Subcutaneous abdominal adipose tissue (tissue), 5 donors: ENCODE data around the gene SSBP3.

Source experiments
- H3K27ac ChIP-seq: one replicate; pipeline ENCODE4 v1.7.0; 2013; ENCODE audit warnings: low read depth, mild to moderate bottlenecking, inconsistent platforms, low read length, moderate library complexity
- H3K27me3 ChIP-seq, 5 donors: one replicate each; pipeline ENCODE4 v1.7.0; 2013; ENCODE audit warnings: low read length in 5 of 5, inconsistent platforms in 1 of 5; ENCODE audit not compliant: control insufficient read depth in 5 of 5, insufficient read depth in 4 of 5
- H3K36me3 ChIP-seq, 5 donors: one replicate each; pipeline ENCODE4 v1.7.0; 2013; ENCODE audit warnings: low read length in 5 of 5; ENCODE audit not compliant: control insufficient read depth in 5 of 5, insufficient read depth in 5 of 5
- H3K4me1 ChIP-seq, 5 donors: one replicate each; pipeline ENCODE4 v1.7.0; 2013; ENCODE audit warnings: low read length in 5 of 5, mild to moderate bottlenecking in 3 of 5, moderate library complexity in 1 of 5; ENCODE audit not compliant: control insufficient read depth in 5 of 5, insufficient read depth in 5 of 5
- H3K4me3 ChIP-seq, 5 donors: one replicate each; pipeline ENCODE4 v1.7.0; 2013; ENCODE audit warnings: low read length in 5 of 5, low read depth in 1 of 5
- H3K9ac ChIP-seq, 5 donors: one replicate each; pipeline ENCODE4 v1.7.0; 2013; ENCODE audit warnings: low read length in 5 of 5, mild to moderate bottlenecking in 4 of 5, moderate library complexity in 3 of 5
- H3K9me3 ChIP-seq, 5 donors: one replicate each; pipeline ENCODE4 v1.7.0; 2013; ENCODE audit warnings: low read length in 5 of 5; ENCODE audit not compliant: control insufficient read depth in 5 of 5
- donor health status: healthy.
- donor health status: healthy.
- donor health status: healthy.
- donor health status: healthy.
- donor health status: healthy.

The SSBP3 gene

GRCh38 chr1:54367613-54368012, 38.6 kb downstream of the SSBP3 start:
- no peak overlapping the region for H3K27ac ChIP-seq
- no peak overlapping the region for H3K4me3 ChIP-seq
- H3K9ac ChIP-seq = no peak overlapping the region
- H3K36me3 ChIP-seq = peaks cover 0 to 9% (median 0%) of the 10 kb centered on the region in 5 donors
- H3K4me1 ChIP-seq = peaks cover 0 to 17% (median 4%) of the 10 kb centered on the region in 5 donors
- H3K9me3 ChIP-seq = no peaks in the 10 kb centered on the region
- H3K27me3 ChIP-seq = no peaks in the 10 kb centered on the region

- Histone ChIP-seq H3K9ac (no peak overlapping the region), H3K4me3 (no peak overlapping the region), H3K36me3 (peaks cover 0 to 9% (median 0%) of the 10 kb centered on the region in 5 donors), H3K27me3 (no peaks in the 10 kb centered on the region), H3K27ac (no peak overlapping the region), H3K9me3 (no peaks in the 10 kb centered on the region), H3K4me1 (peaks cover 0 to 5% (median 2%) of the 10 kb centered on the region in 5 donors)
Measured at GRCh38 chr1:54365847-54366246, 40.3 kb downstream of the SSBP3 start.

- H3K4me3 ChIP-seq = no peak overlapping the region
- H3K27ac ChIP-seq = no peak overlapping the region
- peaks cover 0 to 5% (median 2%) of the 10 kb centered on the region in 5 donors for H3K4me1 ChIP-seq
- peaks cover 0 to 9% (median 0%) of the 10 kb centered on the region in 5 donors for H3K36me3 ChIP-seq
- no peaks in the 10 kb centered on the region for H3K27me3 ChIP-seq
- no peak overlapping the region for H3K9ac ChIP-seq
- no peaks in the 10 kb centered on the region for H3K9me3 ChIP-seq
Measured at GRCh38 chr1:54365398-54365797, 40.8 kb downstream of the SSBP3 start.

- H3K4me3 ChIP-seq = no peak overlapping the region
Measured at GRCh38 chr1:54364995-54365394, 41.2 kb downstream of the SSBP3 start.

GRCh38 chr1:54364582-54364981, 41.6 kb downstream of the SSBP3 start:
- peaks cover 0 to 3% (median 0%) of the 10 kb centered on the region in 5 donors for H3K36me3 ChIP-seq
- no peaks in the 10 kb centered on the region for H3K27me3 ChIP-seq
- no peak overlapping the region for H3K9ac ChIP-seq
- H3K4me1 ChIP-seq = peaks cover 0 to 8% (median 2%) of the 10 kb centered on the region in 5 donors
- no peak overlapping the region for H3K27ac ChIP-seq
- no peak overlapping the region for H3K4me3 ChIP-seq
- H3K9me3 ChIP-seq = no peaks in the 10 kb centered on the region

More at GRCh38 chr1:54364995-54365394, 41.2 kb downstream of the SSBP3 start:
- Histone ChIP-seq H3K27me3 (no peaks in the 10 kb centered on the region), H3K27ac (no peak overlapping the region), H3K36me3 (peaks cover 0 to 7% (median 0%) of the 10 kb centered on the region in 5 donors), H3K9me3 (no peaks in the 10 kb centered on the region), H3K9ac (no peak overlapping the region), H3K4me1 (peaks cover 0 to 5% (median 2%) of the 10 kb centered on the region in 5 donors)

GRCh38 chr1:54363925-54364324, 42.3 kb downstream of the SSBP3 start:
- H3K27ac ChIP-seq = no peak overlapping the region
- H3K27me3 ChIP-seq = no peaks in the 10 kb centered on the region
- no peaks in the 10 kb centered on the region for H3K9me3 ChIP-seq
- H3K9ac ChIP-seq = no peak overlapping the region
- peaks cover 0 to 3% (median 0%) of the 10 kb centered on the region in 5 donors for H3K36me3 ChIP-seq
- H3K4me1 ChIP-seq = peaks cover 0 to 8% (median 4%) of the 10 kb centered on the region in 5 donors
- H3K4me3 ChIP-seq = no peak overlapping the region

- Histone ChIP-seq H3K27me3 (no peaks in the 10 kb centered on the region), H3K4me1 (peaks cover 0 to 8% (median 4%) of the 10 kb centered on the region in 5 donors), H3K27ac (no peak overlapping the region), H3K36me3 (peaks cover 0 to 12% (median 6%) of the 10 kb centered on the region in 5 donors), H3K4me3 (no peak overlapping the region), H3K9ac (no peak overlapping the region), H3K9me3 (no peaks in the 10 kb centered on the region)
Measured at GRCh38 chr1:54362881-54363340, 43.3 kb downstream of the SSBP3 start.

- H3K36me3 ChIP-seq = peaks cover 0 to 18% (median 6%) of the 10 kb centered on the region in 5 donors
- no peaks in the 10 kb centered on the region for H3K9me3 ChIP-seq
- H3K4me1 ChIP-seq = peaks cover 0 to 14% (median 12%) of the 10 kb centered on the region in 5 donors
- H3K9ac ChIP-seq = no peak overlapping the region
- no peak overlapping the region for H3K27ac ChIP-seq
- no peaks in the 10 kb centered on the region for H3K27me3 ChIP-seq
- H3K4me3 ChIP-seq = no peak overlapping the region
Measured at GRCh38 chr1:54361342-54361741, 44.9 kb downstream of the SSBP3 start.

- peaks cover 0 to 23% (median 19%) of the 10 kb centered on the region in 5 donors for H3K4me1 ChIP-seq
- no peak overlapping the region for H3K27ac ChIP-seq
- no peak overlapping the region for H3K9ac ChIP-seq
- H3K27me3 ChIP-seq = no peaks in the 10 kb centered on the region
- H3K4me3 ChIP-seq = no peak overlapping the region
- H3K9me3 ChIP-seq = no peaks in the 10 kb centered on the region
- peaks cover 0 to 18% (median 6%) of the 10 kb centered on the region in 5 donors for H3K36me3 ChIP-seq
Measured at GRCh38 chr1:54360165-54361005, 45.8 kb downstream of the SSBP3 start.
